Non-pigmented ciliary epithelial cell (primary cell): ENCODE data around the gene TNKS2.
"Not testable (repeated sequence)": the region's sequence is repeated elsewhere in the genome, so short reads cannot be mapped to it uniquely, and the experiment has no call there.

Source experiments
- DNase-seq: peaks from one replicate; pipeline ENCODE4 v3.0.0-alpha.2; 2010; ENCODE audit warnings: low read depth

TNKS2 gene

GRCh38 chr10:91796331-91797047, 1.7 kb upstream of the TNKS2 start:
- no peak for DNase-seq

- DNase-seq = no peak
Observed at GRCh38 chr10:91797048-91797690, 1.1 kb upstream of the TNKS2 start.

GRCh38 chr10:91798649-91799611, 704 bp downstream of the TNKS2 start:
- DNase-seq = no peak

- no peak for DNase-seq
Observed at GRCh38 chr10:91799612-91799975, 1.4 kb downstream of the TNKS2 start.

- no peak for DNase-seq
Observed at GRCh38 chr10:91800182-91800581, 2.0 kb downstream of the TNKS2 start.

GRCh38 chr10:91800756-91801155, 2.5 kb downstream of the TNKS2 start:
- DNase-seq = no peak

- no peak for DNase-seq
Observed at GRCh38 chr10:91803386-91804125, 5.3 kb downstream of the TNKS2 start.

- DNase-seq = no peak
Observed at GRCh38 chr10:91804126-91804510, 5.9 kb downstream of the TNKS2 start.

GRCh38 chr10:91805110-91805838, 7.0 kb downstream of the TNKS2 start:
- DNase-seq = no peak

GRCh38 chr10:91807264-91807663, 9.0 kb downstream of the TNKS2 start:
- not testable (repeated sequence) for DNase-seq

GRCh38 chr10:91813251-91813650, 15.0 kb downstream of the TNKS2 start:
- no peak for DNase-seq

GRCh38 chr10:91816981-91817380, 18.8 kb downstream of the TNKS2 start:
- no peak for DNase-seq

- DNase-seq = peak; percentile 26
Observed at GRCh38 chr10:91820144-91820543, 21.9 kb downstream of the TNKS2 start.

GRCh38 chr10:91824076-91824475, 25.9 kb downstream of the TNKS2 start:
- no peak for DNase-seq

GRCh38 chr10:91829268-91829667, 31.0 kb downstream of the TNKS2 start:
- no peak for DNase-seq

GRCh38 chr10:91838199-91838598, 40.0 kb downstream of the TNKS2 start:
- DNase-seq = no peak

GRCh38 chr10:91843083-91843482, 44.9 kb downstream of the TNKS2 start:
- no peak for DNase-seq

- no peak for DNase-seq
Observed at GRCh38 chr10:91856637-91857036, 58.4 kb downstream of the TNKS2 start.

GRCh38 chr10:91860885-91861284, 62.7 kb downstream of the TNKS2 start:
- DNase-seq = no peak

GRCh38 chr10:91864099-91864498, 65.9 kb downstream of the TNKS2 start:
- DNase-seq = no peak

GRCh38 chr10:91864744-91865143, 66.5 kb downstream of the TNKS2 start:
- no peak for DNase-seq
